HG02798 (cell line): ENCODE data around the gene GID4.

ENCODE experiments used
- ATAC-seq: cut with Tn5 transposase; IDR thresholded peaks from one replicate; pipeline ENCODE4 v1.9.1; 2021; ENCODE audit warnings: mild to moderate bottlenecking; ENCODE audit not compliant: unreplicated experiment, poor library complexity

The GID4 gene

GRCh38 chr17:18093616-18094408 lies 54.6 kb downstream of the GID4 start:
- ATAC-seq, result no peak

- no peak for ATAC-seq
Observed at GRCh38 chr17:18094409-18094807, 55.2 kb downstream of the GID4 start.

GRCh38 chr17:18099516-18099915 lies 60.3 kb downstream of the GID4 start:
- ATAC-seq, result no peak

DNA sequence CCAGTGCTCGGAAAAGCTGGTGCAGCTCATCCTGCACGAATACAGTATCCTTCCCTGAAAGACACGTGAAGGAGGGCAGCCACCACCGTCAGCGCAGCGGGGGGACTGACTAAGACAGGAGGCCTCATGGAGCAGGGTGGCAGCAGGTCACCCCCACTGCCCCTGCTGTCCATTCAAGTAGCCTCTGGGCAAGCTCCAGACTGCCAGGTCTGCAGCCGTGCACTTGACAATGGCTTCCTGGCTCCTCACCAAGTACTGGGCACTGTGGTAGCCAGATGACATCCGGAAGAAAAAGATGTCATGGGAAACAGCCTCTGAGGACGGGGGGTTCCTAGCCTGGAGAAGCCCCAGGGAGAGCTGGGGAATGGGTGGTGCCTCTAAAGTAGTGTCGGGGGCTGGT lies 61.4 kb downstream of the GID4 start:
- no peak for ATAC-seq

- no peak for ATAC-seq
Observed at GRCh38 chr17:18101828-18102227, 62.6 kb downstream of the GID4 start.

- no peak for ATAC-seq
Observed at GRCh38 chr17:18102640-18103039, 63.4 kb downstream of the GID4 start.

- no peak for ATAC-seq
Observed at GRCh38 chr17:18105027-18105426, 65.8 kb downstream of the GID4 start.

GRCh38 chr17:18105595-18105994 lies 66.4 kb downstream of the GID4 start:
- no peak for ATAC-seq

GRCh38 chr17:18106211-18106610 lies 67.0 kb downstream of the GID4 start:
- ATAC-seq, result no peak

- no peak for ATAC-seq
Observed at GRCh38 chr17:18107061-18107790, 68.0 kb downstream of the GID4 start.

DNA sequence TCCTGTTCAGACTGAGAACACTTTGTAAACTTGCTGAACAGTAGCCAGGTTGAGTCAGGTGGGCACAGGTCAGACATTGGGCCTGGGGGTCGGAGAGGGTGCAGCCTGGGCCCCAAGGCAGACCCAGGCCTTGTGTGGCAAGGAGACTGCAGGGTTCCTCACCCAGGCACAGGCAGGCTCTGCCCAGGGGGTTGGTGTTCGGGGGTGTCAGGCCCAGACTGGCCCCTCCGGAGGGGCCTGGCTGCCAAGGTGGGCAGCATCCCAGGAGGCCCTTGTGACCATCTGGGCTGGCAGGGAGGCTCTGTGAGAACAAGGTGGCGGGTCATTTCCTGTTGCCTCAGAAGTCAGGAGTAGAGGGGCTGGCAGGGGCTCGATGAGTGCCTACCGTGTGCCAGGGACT lies 68.8 kb downstream of the GID4 start:
- ATAC-seq, result no peak

- no peak for ATAC-seq
Observed at GRCh38 chr17:18108401-18109312, 69.4 kb downstream of the GID4 start, which contains the start of gene MYO15A. TSS of gene MYO15A (plus strand) at chr17:18108756. CDS start at chr17:18118801, 10,045 bp downstream.

DNA sequence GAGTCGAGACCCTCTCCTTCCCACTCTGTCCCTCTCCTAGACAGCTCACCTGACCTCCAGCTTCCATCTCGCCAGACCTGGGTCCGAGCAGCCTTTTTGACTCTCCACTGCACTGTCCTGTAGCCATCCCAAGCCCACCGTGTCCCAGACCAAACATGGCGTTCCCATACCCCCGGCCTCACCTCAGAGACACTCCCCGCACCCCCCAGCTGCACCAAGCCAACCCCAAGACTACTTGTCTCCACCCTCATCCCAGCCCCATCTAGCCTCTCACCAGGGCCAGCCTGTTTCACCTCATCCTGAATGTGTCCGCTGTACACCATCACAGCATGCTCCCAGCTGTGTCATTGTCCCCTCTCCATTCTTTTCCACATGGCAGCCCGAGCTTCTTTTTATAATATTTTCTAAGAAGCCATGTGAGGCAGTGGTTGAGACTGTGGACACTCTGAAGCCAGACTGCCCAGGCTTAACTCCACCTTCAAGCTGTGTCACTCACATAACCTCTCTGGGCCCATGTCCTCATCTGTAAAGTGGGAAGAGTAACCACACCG lies 70.8 kb downstream of the GID4 start:
- no peak for ATAC-seq

DNA sequence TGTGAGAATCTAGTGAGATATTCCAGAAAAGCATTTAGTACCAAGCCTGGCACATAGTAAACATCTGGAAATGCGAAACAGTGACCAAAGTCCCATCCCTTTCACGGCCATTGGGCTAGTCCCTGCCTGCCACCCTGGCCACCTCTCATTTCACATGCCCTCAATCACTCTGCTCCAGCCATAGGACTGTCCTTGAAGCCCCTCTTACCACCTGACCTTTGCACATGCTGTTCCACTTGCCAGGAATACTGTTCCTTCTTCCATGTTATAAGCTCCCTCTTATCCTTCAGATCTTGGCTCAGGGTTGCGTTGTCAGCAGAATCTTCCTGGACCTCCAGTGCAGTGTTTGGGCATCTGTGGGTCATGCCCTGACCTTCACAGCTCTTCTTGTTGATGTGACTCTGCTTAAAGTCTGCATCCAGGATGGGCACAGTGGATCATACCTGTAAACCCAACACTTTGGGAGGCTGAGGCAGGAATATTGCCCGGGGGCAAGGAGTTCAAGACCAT lies 71.5 kb downstream of the GID4 start:
- ATAC-seq, result no peak

DNA sequence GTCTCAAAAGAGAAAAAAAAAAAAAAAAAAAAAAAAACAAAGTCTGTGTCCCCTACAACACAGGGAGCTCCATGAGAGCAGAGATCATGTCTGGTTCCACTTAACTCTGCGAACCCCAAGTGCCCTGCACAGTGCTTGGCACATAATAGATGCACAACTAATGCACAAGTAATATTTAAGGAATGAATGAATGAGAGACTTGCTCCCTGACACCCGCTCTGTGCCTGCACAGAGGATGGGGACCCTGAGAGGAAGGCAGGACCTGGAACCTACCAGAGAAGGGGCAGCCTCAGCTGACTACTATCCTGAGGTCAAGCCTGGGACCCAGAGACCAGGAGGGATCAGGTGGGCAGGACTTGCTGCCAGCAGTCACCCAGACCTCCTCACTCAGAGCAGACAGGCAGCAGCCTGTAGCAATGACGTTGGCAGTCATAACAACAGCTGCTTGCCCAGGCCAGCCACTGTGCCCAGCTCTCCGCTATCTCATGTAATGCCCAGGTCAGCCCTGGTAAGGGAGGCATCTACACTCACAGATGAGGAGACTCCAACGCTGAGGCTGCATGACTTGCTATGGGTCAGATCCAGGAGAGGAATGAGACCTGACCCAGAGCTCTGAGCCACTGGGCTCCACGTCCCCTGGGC lies 72.2 kb downstream of the GID4 start:
- ATAC-seq, result no peak

DNA sequence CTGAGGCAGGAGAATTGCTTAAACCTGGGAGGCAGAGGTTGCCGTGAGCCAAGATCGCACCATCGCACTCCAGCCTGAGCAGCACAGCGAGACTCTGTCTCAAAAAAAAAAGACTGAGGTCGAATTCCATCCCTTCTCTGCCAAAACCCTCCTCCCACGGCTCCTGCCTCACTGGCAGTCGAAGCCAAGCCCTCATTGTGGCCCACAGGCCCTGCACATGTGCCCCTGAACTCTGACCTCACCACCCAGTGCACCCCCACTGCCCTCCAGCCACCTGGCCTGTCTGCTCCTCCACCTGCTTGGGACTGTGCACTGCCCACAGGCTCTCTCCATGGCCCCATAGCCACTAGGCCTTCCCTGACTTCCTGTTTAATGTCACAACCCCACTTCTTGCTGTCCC lies 76.3 kb downstream of the GID4 start:
- ATAC-seq, result no peak

DNA sequence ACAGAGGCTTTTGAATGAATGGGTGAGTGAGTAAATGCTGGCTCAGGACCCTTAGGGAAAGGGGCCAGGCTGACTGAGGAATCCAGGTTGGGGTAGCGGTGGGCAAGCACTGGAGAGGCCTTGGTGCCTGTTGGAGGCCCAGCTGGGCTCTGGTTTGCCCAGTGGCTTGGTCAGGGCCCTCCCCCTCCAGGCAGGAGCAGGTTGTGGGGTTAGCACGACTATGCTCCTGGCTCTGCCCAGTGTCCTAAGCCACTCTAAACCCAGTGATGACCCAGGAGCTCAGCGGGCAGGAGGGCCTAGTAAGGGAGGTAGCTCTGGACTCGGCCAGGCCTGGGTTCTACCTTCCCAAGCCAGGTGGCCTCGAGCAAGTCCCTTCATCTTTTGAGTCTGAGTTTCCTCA lies 76.9 kb downstream of the GID4 start:
- ATAC-seq, result no peak

DNA sequence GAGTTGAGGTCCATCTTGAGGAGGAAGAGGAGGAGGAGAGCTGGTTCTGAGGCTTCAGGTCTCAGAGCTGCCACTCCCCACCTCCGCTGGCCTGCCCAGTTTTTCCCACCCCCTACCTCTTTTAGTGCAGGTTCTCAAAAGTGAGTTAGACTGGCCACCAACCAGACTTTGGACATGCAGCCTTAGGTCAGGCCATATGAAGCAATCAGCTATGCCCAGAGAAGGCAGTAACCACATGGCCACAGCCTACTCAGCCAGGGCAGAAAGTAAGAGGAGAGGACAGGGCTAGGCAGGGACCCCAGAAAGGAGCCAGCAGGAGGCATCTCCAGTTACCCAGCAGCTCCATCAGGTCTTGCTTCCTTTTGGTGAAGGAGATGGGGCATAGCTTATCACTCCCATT lies 78.3 kb downstream of the GID4 start:
- ATAC-seq, result no peak
